GM20431 (cell line): ENCODE measurements around the gene CYP2W1.
"Not testable (repeated sequence)": the region's sequence is repeated elsewhere in the genome, so short reads cannot be mapped to it uniquely, and the experiment has no call there.

Experiments used
- in situ Hi-C: fragments of 300-500 bp; cut with MseI, MboI; formaldehyde crosslinking; loops from one replicate; pipeline ENCODE4 v1.15.0; 2020; ENCODE audit warnings: low sequenced_read_pairs; ENCODE audit not compliant: unreplicated experiment

The CYP2W1 gene

GRCh38 chr7:1024331-1024841 is 41.4 kb downstream of the CYP2W1 start:
- in situ Hi-C loops: no loop called here

GRCh38 chr7:1024876-1025742 is 42.1 kb downstream of the CYP2W1 start:
- in situ Hi-C loops: no loop called here

GRCh38 chr7:1025743-1026581 is 43.0 kb downstream of the CYP2W1 start:
- in situ Hi-C loops: no loop called here

DNA sequence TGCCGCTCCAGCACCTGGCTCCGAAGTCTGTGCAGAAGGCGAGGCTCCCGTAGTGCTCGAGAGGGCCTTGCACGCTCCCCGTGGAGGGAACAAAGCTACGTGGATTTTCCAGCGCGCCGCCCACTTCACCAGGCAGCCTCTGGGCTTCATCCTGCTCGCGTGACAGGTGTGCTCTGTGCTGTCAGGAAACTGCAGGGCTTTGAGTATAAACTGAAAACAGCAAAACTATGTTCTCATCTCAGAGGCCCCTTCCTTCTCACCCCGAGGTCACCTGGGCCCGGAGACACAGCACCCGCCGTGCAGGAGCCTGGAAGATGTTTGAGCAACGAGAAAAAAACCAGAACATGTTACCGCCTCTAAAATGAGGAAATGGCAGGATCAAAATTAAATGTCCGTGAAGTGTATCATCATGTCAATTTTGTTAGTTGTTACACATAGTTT is 43.8 kb downstream of the CYP2W1 start:
- in situ Hi-C loops: no loop called here

DNA sequence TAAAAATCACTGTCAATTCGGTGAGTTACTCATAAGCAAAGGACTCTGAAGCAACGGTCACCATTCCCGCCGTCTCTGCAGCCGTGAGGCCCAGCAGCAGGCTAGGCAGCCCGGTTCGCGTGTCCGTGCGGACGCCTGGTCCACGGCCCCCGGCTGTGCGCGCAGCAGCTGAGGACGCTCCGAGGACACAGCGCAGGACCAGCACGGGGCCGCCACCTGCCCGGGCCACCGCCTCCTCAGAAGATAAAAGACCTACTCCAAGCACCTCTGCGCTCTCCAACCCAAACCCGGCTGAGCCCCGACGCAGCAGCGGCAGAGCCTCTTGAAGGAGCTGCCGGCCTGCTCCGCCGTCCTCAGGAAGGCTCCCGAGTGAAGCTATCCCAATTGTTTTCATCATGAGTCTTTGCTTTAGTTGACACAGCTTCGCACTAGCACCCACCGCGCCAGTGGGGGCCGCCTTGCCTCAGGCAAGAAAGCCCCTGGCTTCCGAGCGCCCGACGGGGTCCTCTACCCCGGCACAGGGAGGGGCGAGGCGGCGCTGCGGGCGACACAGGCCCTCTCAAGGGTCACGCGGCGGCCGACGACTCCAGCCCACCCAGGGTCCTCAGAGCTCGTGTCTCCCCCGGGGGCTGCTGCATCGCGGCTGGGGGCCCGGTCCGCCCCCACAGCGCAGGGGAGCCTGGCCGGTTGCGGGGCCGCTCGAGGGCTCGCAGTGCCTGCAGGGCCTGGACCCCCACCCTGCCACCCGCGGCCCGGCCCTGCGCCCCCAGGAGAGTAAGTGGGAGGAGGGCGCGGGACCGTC is 44.5 kb downstream of the CYP2W1 start:
- in situ Hi-C loops: no loop called here

- in situ Hi-C loops: no loop called here
These were observed 45.2 kb downstream of the CYP2W1 start for GRCh38 chr7:1028044-1028770.

GRCh38 chr7:1028775-1029636 is 46.0 kb downstream of the CYP2W1 start:
- in situ Hi-C loops: no loop called here

- in situ Hi-C loops: no loop called here
These were observed 46.9 kb downstream of the CYP2W1 start for GRCh38 chr7:1029637-1030443.

GRCh38 chr7:1030444-1031070 is 47.6 kb downstream of the CYP2W1 start:
- in situ Hi-C loops: no loop called here

DNA sequence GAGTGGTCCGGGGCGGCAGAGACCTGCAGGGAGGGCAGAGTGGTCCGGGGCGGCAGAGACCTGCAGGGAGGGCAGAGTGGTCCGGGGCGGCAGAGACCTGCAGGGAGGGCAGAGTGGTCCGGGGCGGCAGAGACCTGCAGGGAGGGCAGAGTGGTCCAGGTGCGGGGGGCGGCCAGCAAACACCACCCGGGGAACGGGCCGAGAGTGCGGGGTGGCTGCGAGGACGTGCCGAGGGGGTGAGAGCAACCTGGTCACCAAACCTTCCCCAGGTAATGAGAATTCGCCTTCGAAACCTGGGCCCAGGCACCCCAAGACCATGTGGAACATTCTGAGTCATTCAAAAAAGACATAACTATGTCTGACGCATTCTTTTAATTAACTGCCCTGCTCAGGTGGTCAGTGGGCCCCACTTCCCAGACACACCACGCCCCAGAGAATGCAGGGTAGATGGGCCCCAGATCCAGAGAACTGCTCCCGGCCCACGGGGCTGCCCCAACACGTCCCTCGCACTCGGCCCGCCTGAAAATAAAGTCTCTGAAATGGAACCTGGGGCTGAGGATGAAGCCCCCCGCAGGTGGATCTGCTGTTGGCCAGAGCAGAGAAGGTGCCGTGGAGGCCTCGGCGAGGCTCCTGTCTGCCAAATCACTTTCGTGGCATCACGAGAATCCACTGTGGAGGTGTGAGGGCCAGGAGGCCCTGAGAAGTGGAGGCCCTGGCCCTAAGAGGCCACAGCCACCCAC is 48.9 kb downstream of the CYP2W1 start:
- in situ Hi-C loops: no loop called here

GRCh38 chr7:1032536-1033181 is 49.7 kb downstream of the CYP2W1 start:
- in situ Hi-C loops: no loop called here

DNA sequence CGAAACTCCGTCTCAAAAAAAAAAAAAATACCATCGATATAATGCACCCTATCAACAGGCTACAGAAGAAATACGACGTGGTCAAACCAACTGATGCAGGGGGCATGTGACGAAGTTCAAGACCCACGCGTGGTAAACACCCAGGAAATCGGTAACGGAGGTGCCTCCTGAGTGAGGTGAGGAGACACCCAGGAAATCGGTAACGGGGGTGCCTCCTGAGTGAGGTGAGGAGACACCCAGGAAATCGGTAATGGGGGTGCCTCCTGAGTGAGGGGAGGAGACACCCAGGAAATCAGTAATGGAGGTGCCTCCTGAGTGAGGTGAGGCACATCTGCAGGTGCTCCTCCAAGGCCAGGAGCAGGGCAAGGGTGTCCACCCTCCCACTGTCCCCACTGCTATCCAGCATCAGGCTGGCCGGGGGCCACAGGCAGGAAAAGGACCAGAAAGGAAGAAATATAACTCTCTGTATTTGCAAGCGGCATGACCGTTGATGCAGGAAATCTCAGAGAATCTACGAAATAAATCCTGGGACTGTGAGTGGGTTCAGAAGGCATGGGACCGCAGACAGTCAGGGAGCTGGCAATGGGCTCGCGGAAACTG is 50.7 kb downstream of the CYP2W1 start:
- in situ Hi-C loops: no loop called here

- in situ Hi-C loops: not testable (repeated sequence)
These were observed 51.8 kb downstream of the CYP2W1 start for GRCh38 chr7:1034769-1035168.

DNA sequence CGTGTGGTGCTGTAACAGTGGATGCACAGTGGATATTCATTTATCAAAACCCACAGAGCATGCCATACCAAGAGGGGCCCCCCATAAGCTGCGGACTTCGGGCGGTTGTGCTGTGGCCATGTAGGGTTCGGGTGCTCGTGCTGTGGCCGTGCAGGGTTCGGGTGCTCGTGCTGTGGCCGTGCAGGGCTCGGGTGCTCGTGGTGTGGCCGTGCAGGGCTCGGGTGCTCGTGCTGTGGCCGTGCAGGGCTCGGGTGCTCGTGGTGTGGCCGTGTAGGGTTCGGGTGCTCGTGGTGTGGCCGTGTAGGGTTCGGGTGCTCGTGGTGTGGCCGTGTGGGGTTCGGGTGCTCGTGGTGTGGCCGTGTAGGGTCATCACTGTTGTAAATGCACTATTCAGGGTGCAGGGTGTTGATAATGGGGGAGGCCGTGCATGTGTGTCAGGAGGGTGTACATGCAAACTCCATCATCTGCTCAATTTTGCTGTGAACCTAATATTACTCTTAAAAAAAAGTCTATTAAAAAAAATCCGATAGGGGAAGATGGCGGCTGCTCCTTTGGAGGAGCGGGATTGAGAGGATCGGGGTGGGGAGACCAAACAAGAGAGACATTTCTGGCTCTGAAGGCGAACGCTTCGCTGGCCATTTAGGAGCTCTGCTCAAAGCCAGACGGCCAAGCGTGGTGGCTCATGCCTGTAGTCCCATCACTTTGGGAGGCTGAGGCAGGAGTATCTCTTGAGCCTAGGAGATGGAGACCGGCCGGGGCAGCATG is 53.4 kb downstream of the CYP2W1 start:
- in situ Hi-C loops: not testable (repeated sequence)
